ENCODE results near the gene SORCS3. TPM values are rescaled to one million over a fixed set of nuclear protein-coding genes. Genes with fewer than 3 reads are reported as not detected.

The SORCS3 gene
- total and polyA plus RNA-seq, 2 of the 4 experiments (the other 2 are of a cell fraction): not detected

DNA sequence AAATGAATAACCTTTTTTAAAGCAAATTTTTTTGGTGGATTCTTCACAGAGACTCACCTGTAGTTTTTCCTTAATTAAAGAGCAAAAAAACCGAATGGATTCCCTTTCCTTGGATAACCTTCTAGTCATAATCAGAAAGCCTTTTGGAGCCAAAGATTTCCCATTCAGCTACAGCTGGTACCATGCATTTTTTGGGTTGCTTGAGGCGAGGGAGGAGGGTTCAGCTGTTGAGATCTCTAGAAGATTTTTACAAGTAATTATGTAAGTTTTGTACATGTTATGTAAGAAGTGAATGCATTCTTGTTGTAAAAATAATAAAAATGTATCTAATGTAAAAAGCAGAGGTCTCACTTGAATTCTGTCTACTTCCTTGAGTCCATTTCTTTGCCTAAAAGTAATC, 463.2 kb downstream of the SORCS3 start:
- WGBS, 2 experiments (ENCODE audit: extremely low coverage in 2 of 2, insufficient read length in 1 of 2): no CpG with 5 or more reads among the region's 2 CpGs
- no peak overlapping the region for H3K4me3 ChIP-seq (ENCODE audit: insufficient read depth, low read depth, low read length)

More for the DNA sequence above, 463.2 kb downstream of the SORCS3 start:
- H3K27me3 ChIP-seq (ENCODE audit: control insufficient read depth, insufficient read depth, low read length): no peaks in the 10 kb centered on the region
- POLR2A ChIA-PET (ENCODE audit: unreplicated experiment): no interaction called here
- no peaks in the 10 kb centered on the region for H4K20me1 ChIP-seq (ENCODE audit: insufficient read depth, low read length)
- in situ Hi-C loops (cut with MboI; ENCODE audit: low sequenced_read_pairs) (no loop called here), dilution Hi-C loops (cut with HindIII; ENCODE audit: low sequenced_read_pairs, unreplicated experiment) (no loop called here), intact Hi-C loops (cut with micrococcal nuclease) (no loop called here)
- no peak overlapping the region for H3K14ac ChIP-seq (replicated peaks; ENCODE audit: low read depth, low read length)
- no peak overlapping the region for H2AFZ ChIP-seq (replicated peaks; ENCODE audit: low read length, poor library complexity)
- no peak overlapping the region for H3K4ac ChIP-seq (ENCODE audit: low read depth, low read length)
- no peak overlapping the region for H3K23ac ChIP-seq (ENCODE audit: low read depth, low read length)
- no peak overlapping the region for H2BK15ac ChIP-seq (ENCODE audit: low read depth, low read length)
- H4K91ac ChIP-seq (ENCODE audit: insufficient read depth, low read depth, low read length): no peak overlapping the region
- H2BK120ac ChIP-seq (ENCODE audit: low read depth, low read length): no peak overlapping the region
- TF ChIP-seq MAFK (IDR thresholded peaks at IDR 0.05; ENCODE audit: low read depth, low read length): no peak
- TF ChIP-seq BHLHE40 (IDR thresholded peaks at IDR 0.05; ENCODE audit: low read depth, low read length): no peak
- TF ChIP-seq FOS (IDR thresholded peaks at IDR 0.05; ENCODE audit: low read depth, low read length): no peak
- no peak for TF ChIP-seq MXI1 (IDR thresholded peaks at IDR 0.05; ENCODE audit: borderline replicate concordance, low read depth, low read length)
- no peak for TF ChIP-seq NFE2L2 (IDR thresholded peaks at IDR 0.05; ENCODE audit: low read depth, low read length)
- TF ChIP-seq CEBPB (IDR thresholded peaks at IDR 0.05; ENCODE audit: low read depth, low read length): no peak
- TF ChIP-seq RFX5 (IDR thresholded peaks at IDR 0.05; ENCODE audit: low read depth, low read length): no peak
- TF ChIP-seq SMC3 (IDR thresholded peaks at IDR 0.05; ENCODE audit: low read depth, low read length): no peak
- TF ChIP-seq, protein P1, sequence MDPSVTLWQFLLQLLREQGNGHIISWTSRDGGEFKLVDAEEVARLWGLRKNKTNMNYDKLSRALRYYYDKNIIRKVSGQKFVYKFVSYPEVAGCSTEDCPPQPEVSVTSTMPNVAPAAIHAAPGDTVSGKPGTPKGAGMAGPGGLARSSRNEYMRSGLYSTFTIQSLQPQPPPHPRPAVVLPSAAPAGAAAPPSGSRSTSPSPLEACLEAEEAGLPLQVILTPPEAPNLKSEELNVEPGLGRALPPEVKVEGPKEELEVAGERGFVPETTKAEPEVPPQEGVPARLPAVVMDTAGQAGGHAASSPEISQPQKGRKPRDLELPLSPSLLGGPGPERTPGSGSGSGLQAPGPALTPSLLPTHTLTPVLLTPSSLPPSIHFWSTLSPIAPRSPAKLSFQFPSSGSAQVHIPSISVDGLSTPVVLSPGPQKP (IDR thresholded peaks at IDR 0.05; ENCODE audit: borderline replicate concordance, low read depth, low read length): no peak
- TF ChIP-seq CHD1 (IDR thresholded peaks at IDR 0.05; ENCODE audit: low read depth, low read length): no peak
- TF ChIP-seq, protein P2, sequence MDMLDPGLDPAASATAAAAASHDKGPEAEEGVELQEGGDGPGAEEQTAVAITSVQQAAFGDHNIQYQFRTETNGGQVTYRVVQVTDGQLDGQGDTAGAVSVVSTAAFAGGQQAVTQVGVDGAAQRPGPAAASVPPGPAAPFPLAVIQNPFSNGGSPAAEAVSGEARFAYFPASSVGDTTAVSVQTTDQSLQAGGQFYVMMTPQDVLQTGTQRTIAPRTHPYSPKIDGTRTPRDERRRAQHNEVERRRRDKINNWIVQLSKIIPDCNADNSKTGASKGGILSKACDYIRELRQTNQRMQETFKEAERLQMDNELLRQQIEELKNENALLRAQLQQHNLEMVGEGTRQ (IDR thresholded peaks at IDR 0.05; ENCODE audit: low read depth, low read length): no peak
- TF ChIP-seq, protein P3, sequence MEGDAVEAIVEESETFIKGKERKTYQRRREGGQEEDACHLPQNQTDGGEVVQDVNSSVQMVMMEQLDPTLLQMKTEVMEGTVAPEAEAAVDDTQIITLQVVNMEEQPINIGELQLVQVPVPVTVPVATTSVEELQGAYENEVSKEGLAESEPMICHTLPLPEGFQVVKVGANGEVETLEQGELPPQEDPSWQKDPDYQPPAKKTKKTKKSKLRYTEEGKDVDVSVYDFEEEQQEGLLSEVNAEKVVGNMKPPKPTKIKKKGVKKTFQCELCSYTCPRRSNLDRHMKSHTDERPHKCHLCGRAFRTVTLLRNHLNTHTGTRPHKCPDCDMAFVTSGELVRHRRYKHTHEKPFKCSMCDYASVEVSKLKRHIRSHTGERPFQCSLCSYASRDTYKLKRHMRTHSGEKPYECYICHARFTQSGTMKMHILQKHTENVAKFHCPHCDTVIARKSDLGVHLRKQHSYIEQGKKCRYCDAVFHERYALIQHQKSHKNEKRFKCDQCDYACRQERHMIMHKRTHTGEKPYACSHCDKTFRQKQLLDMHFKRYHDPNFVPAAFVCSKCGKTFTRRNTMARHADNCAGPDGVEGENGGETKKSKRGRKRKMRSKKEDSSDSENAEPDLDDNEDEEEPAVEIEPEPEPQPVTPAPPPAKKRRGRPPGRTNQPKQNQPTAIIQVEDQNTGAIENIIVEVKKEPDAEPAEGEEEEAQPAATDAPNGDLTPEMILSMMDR (conservative IDR thresholded peaks at IDR 0.05; ENCODE audit: low read depth, low read length): no peak
- CTCF ChIA-PET: no interaction called here
- H3K79me1 ChIP-seq (ENCODE audit: low read depth in 1 of 2, low read length in 2 of 2): no peaks in the 10 kb centered on the region
- no peak overlapping the region for H2AK5ac ChIP-seq (ENCODE audit: low read depth, low read length)
- H3K56ac ChIP-seq (ENCODE audit: extremely low read depth, insufficient read depth, low read length): no peak overlapping the region
- no peak overlapping the region for H4K5ac ChIP-seq (ENCODE audit: low read depth, low read length)
- H2BK20ac ChIP-seq (ENCODE audit: low read depth, low read length): no peak overlapping the region
- H3K9ac ChIP-seq (ENCODE audit: low read depth, low read length): no peak overlapping the region
- no peaks in the 10 kb centered on the region for H3K36me3 ChIP-seq (ENCODE audit: control insufficient read depth, insufficient read depth, low read length)
- H3K4me2 ChIP-seq (ENCODE audit: low read depth, low read length): no peak overlapping the region
- H3K18ac ChIP-seq (ENCODE audit: low read depth, low read length): no peak overlapping the region
- H3K9me1 ChIP-seq (ENCODE audit: insufficient read depth, low read length): no peaks in the 10 kb centered on the region
- BruUV-seq (replicated peaks): no TSS peak
- ATAC-seq (ENCODE audit: low read depth) (no peak), DNase-seq (no peak)
- no peaks in the 10 kb centered on the region for H3K4me1 ChIP-seq (ENCODE audit: control insufficient read depth, insufficient read depth, low read length)
- H4K8ac ChIP-seq (ENCODE audit: low read depth in 2 of 2, low read length in 2 of 2): no peak overlapping the region
- H3K27ac ChIP-seq (ENCODE audit: insufficient read depth, low read length): no peak overlapping the region
- H3K9me3 ChIP-seq (ENCODE audit: control insufficient read depth, insufficient read depth, low read length): peaks cover 6% of the 10 kb centered on the region; the same call in 1 of the 2 replicates
- H2BK5ac ChIP-seq (ENCODE audit: low read depth, low read length, poor library complexity, severe bottlenecking): no peak overlapping the region
- no peak overlapping the region for H2AK9ac ChIP-seq (replicated peaks; ENCODE audit: low read depth, low read length, poor library complexity)

Data from IMR-90 (cell line).